ENCODE measurements around the gene SRRT.

- no peak for TF ChIP-seq POLR2A (IDR thresholded peaks at IDR 0.05)
- no peak for TF ChIP-seq POLR2AphosphoS5 (IDR thresholded peaks at IDR 0.05)
- TF ChIP-seq, protein P1, sequence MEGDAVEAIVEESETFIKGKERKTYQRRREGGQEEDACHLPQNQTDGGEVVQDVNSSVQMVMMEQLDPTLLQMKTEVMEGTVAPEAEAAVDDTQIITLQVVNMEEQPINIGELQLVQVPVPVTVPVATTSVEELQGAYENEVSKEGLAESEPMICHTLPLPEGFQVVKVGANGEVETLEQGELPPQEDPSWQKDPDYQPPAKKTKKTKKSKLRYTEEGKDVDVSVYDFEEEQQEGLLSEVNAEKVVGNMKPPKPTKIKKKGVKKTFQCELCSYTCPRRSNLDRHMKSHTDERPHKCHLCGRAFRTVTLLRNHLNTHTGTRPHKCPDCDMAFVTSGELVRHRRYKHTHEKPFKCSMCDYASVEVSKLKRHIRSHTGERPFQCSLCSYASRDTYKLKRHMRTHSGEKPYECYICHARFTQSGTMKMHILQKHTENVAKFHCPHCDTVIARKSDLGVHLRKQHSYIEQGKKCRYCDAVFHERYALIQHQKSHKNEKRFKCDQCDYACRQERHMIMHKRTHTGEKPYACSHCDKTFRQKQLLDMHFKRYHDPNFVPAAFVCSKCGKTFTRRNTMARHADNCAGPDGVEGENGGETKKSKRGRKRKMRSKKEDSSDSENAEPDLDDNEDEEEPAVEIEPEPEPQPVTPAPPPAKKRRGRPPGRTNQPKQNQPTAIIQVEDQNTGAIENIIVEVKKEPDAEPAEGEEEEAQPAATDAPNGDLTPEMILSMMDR (IDR thresholded peaks at IDR 0.05) = no peak
- no peak for TF ChIP-seq EP300 (IDR thresholded peaks at IDR 0.05)
These were observed 12.1 kb downstream of the SRRT start for GRCh38 chr7:100886936-100887515.

Measured in sigmoid colon (tissue), 4 donors.